AG09309 (cell line): ENCODE measurements around the gene SMIM30.

Experiments used
- DNase-seq: peaks from one replicate; pipeline ENCODE4 v3.0.0-alpha.2; 2010; ENCODE audit warnings: low read depth
- H3K4me3 ChIP-seq: 2 replicates; pipeline ENCODE4 v1.5.1; 2011; ENCODE audit warnings: mild to moderate bottlenecking, low read depth, low read length, moderate library complexity; ENCODE audit not compliant: control insufficient read depth
- CTCF ChIP-seq: IDR thresholded peaks from 2 replicates; pipeline ENCODE4 v1.5.1; 2011; ENCODE audit warnings: mild to moderate bottlenecking, low read depth, low read length, inconsistent platforms; ENCODE audit not compliant: insufficient read depth, control insufficient read depth; ENCODE audit errors: missing control alignments

Gene SMIM30

GRCh38 chr7:113087071-113087998 lies 31.0 kb downstream of the SMIM30 start:
- TF ChIP-seq CTCF: no peak
- H3K4me3 ChIP-seq: peak overlapping the region; percentile 56
- peak; percentile 83 for DNase-seq

- peak within 1 kb of the TSS; percentile 56 for H3K4me3 ChIP-seq
- TF ChIP-seq CTCF: no peak
- no peak for DNase-seq
Observed at GRCh38 chr7:113086431-113086888, 31.9 kb downstream of the SMIM30 start, which contains the start of gene GPR85. GPR85 (minus strand) TSS chr7:113086827; CDS start chr7:113084721, 2,106 bp downstream.

- no peak for DNase-seq
- no peak for TF ChIP-seq CTCF
- peak overlapping the region; percentile 56 for H3K4me3 ChIP-seq
Observed at GRCh38 chr7:113085781-113086390, 32.5 kb downstream of the SMIM30 start.

- no peak for TF ChIP-seq CTCF
- DNase-seq: no peak
- no peak overlapping the region for H3K4me3 ChIP-seq
Observed at GRCh38 chr7:113084496-113085172, 33.7 kb downstream of the SMIM30 start.

GRCh38 chr7:113083816-113084495 lies 34.4 kb downstream of the SMIM30 start:
- H3K4me3 ChIP-seq: no peak overlapping the region
- no peak for DNase-seq
- TF ChIP-seq CTCF: no peak
